ENCODE measurements around the gene PPP2R2B. TPM values are rescaled to one million over a fixed set of nuclear protein-coding genes. Genes with fewer than 3 reads are reported as not detected.
"Not testable (repeated sequence)": the region's sequence is repeated elsewhere in the genome, so short reads cannot be mapped to it uniquely, and the experiment has no call there.

Gene PPP2R2B
- total RNA-seq, 1 experiment from 2014 or later = not detected

DNA sequence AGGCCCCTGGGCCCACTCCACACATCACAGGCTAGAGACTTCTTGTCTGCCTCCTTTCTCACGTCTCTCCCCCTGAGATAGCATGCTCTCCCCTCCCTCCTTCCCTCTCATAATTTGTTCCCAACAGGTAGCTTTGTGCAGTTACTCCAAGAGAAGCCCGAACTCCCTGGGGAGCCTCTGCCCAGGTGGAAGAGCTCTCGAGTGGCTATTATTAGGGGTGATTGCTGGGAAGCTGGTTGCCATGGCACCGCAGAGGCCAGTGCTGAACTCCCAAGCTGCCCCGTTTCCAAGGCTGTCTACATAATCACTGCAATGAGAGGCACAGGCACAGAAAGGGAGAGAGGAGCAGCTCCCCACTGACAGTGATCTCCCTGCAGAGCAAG lies 257.9 kb downstream of the PPP2R2B start:
- intact Hi-C loops (cut with micrococcal nuclease; ENCODE audit: unreplicated experiment) = no loop called here
- H3K4me3 ChIP-seq (ENCODE audit: low read depth, low read length, poor library complexity, severe bottlenecking) = no peak overlapping the region
- H3K27me3 ChIP-seq (replicated peaks; ENCODE audit: insufficient read depth, low read depth, low read length, poor library complexity) = peaks cover 44% of the 10 kb centered on the region
- no peaks in the 10 kb centered on the region for H3K9me3 ChIP-seq (ENCODE audit: low read depth, low read length, poor library complexity, severe bottlenecking)
- ChIA-PET CTCF (no interaction called here), POLR2A (ENCODE audit: low non-redundant PET) (no interaction called here)
- no peak for DNase-seq (ENCODE audit: low spot score)
- no peaks in the 10 kb centered on the region for H3K4me1 ChIP-seq (ENCODE audit: insufficient read depth, low read length, poor library complexity, severe bottlenecking)
- BruUV-seq (replicated peaks) = no TSS peak
- no peaks in the 10 kb centered on the region for H3K36me3 ChIP-seq (ENCODE audit: insufficient read depth, low read length, poor library complexity, severe bottlenecking)
- no peak for TF ChIP-seq CTCF (conservative IDR thresholded peaks at IDR 0.05; ENCODE audit: low read depth, low read length)
- no peak for TF ChIP-seq EZH2 (IDR thresholded peaks at IDR 0.05; ENCODE audit: borderline replicate concordance, low read depth, low read length, poor library complexity, severe bottlenecking)
- H3K27ac ChIP-seq (ENCODE audit: low read depth, low read length, poor library complexity, severe bottlenecking) = no peak overlapping the region

DNA sequence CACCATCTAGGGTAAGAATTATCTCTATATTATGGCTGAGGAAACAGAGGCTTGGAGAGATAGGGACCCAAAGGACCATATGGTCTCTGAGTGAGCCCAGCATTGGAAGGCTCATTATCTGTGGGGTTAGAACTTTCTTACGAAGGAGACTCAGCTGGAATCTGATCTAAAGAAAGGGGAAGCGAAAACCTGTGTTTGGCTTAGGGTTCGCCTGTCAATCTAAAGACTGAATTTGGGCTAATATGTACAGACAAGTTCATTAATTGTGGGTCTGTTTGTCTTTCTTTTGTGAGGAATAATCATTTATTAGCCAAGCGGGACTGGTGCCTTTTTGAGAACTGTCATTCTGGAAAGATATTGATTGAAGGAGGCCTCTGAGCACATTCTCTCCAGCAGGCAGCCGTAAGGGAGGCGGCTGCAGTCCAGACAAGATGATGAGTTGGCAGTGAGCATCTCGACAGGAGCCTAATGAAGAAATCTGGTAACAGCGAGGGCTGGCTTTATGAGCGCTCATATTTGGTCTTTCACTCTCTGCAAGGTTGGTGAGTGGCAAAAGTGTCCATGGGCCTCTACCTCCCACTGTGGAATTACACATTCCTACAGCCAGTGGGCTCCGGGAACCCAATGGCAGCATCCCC lies 258.4 kb downstream of the PPP2R2B start:
- ChIA-PET CTCF (no interaction called here), POLR2A (ENCODE audit: low non-redundant PET) (no interaction called here)
- Histone ChIP-seq H3K4me3 (ENCODE audit: low read depth, low read length, poor library complexity, severe bottlenecking) (no peak overlapping the region), H3K27ac (ENCODE audit: low read depth, low read length, poor library complexity, severe bottlenecking) (no peak overlapping the region), H3K36me3 (ENCODE audit: insufficient read depth, low read length, poor library complexity, severe bottlenecking) (no peaks in the 10 kb centered on the region), H3K9me3 (ENCODE audit: low read depth, low read length, poor library complexity, severe bottlenecking) (no peaks in the 10 kb centered on the region), H3K27me3 (replicated peaks; ENCODE audit: insufficient read depth, low read depth, low read length, poor library complexity) (peaks cover 39% of the 10 kb centered on the region), H3K4me1 (ENCODE audit: insufficient read depth, low read length, poor library complexity, severe bottlenecking) (no peaks in the 10 kb centered on the region)
- intact Hi-C loops (cut with micrococcal nuclease; ENCODE audit: unreplicated experiment) = no loop called here
- no peak for DNase-seq (ENCODE audit: low spot score)
- TF ChIP-seq CTCF (conservative IDR thresholded peaks at IDR 0.05; ENCODE audit: low read depth, low read length) = no peak
- TF ChIP-seq EZH2 (IDR thresholded peaks at IDR 0.05; ENCODE audit: borderline replicate concordance, low read depth, low read length, poor library complexity, severe bottlenecking) = no peak
- no TSS peak for BruUV-seq (replicated peaks)

GRCh38 chr5:146618434-146618833 lies 260.1 kb downstream of the PPP2R2B start:
- no peaks in the 10 kb centered on the region for H3K9me3 ChIP-seq (ENCODE audit: low read depth, low read length, poor library complexity, severe bottlenecking)
- ChIA-PET CTCF (no interaction called here), POLR2A (ENCODE audit: low non-redundant PET) (no interaction called here)
- DNase-seq (ENCODE audit: low spot score) = no peak
- H3K36me3 ChIP-seq (ENCODE audit: insufficient read depth, low read length, poor library complexity, severe bottlenecking) = no peaks in the 10 kb centered on the region
- H3K4me1 ChIP-seq (ENCODE audit: insufficient read depth, low read length, poor library complexity, severe bottlenecking) = no peaks in the 10 kb centered on the region
- intact Hi-C loops (cut with micrococcal nuclease; ENCODE audit: unreplicated experiment) = no loop called here
- H3K4me3 ChIP-seq (ENCODE audit: low read depth, low read length, poor library complexity, severe bottlenecking) = no peak overlapping the region
- TF ChIP-seq EZH2 (IDR thresholded peaks at IDR 0.05; ENCODE audit: borderline replicate concordance, low read depth, low read length, poor library complexity, severe bottlenecking) = no peak
- no peak for TF ChIP-seq CTCF (conservative IDR thresholded peaks at IDR 0.05; ENCODE audit: low read depth, low read length)
- H3K27me3 ChIP-seq (replicated peaks; ENCODE audit: insufficient read depth, low read depth, low read length, poor library complexity) = peaks cover 23% of the 10 kb centered on the region
- no TSS peak for BruUV-seq (replicated peaks)
- no peak overlapping the region for H3K27ac ChIP-seq (ENCODE audit: low read depth, low read length, poor library complexity, severe bottlenecking)

DNA sequence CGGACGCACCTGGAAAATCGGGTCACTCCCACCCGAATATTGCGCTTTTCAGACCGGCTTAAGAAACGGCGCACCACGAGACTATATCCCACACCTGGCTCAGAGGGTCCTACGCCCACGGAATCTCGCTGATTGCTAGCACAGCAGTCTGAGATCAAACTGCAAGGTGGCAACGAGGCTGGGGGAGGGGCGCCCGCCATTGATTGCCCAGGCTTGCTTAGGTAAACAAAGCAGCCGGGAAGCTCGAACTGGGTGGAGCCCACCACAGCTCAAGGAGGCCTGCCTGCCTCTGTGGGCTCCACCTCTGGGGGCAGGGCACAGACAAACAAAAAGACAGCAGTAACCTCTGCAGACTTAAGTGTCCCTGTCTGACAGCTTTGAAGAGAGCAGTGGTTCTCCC lies 268.8 kb downstream of the PPP2R2B start:
- H3K36me3 ChIP-seq (ENCODE audit: insufficient read depth, low read length, poor library complexity, severe bottlenecking); BruUV-seq (replicated peaks); DNase-seq (ENCODE audit: low spot score); H3K4me1 ChIP-seq (ENCODE audit: insufficient read depth, low read length, poor library complexity, severe bottlenecking); CTCF ChIA-PET; intact Hi-C loops (cut with micrococcal nuclease; ENCODE audit: unreplicated experiment); POLR2A ChIA-PET (ENCODE audit: low non-redundant PET); H3K4me3 ChIP-seq (ENCODE audit: low read depth, low read length, poor library complexity, severe bottlenecking); H3K27ac ChIP-seq (ENCODE audit: low read depth, low read length, poor library complexity, severe bottlenecking); H3K9me3 ChIP-seq (ENCODE audit: low read depth, low read length, poor library complexity, severe bottlenecking): not testable (repeated sequence)
- peaks cover 20% of the 10 kb centered on the region for H3K27me3 ChIP-seq (replicated peaks; ENCODE audit: insufficient read depth, low read depth, low read length, poor library complexity)
